ENCODE measurements around the gene APOL5. TPM values are rescaled to one million over a fixed set of nuclear protein-coding genes. Genes with fewer than 3 reads are reported as not detected.
"Not testable (repeated sequence)": the region's sequence is repeated elsewhere in the genome, so short reads cannot be mapped to it uniquely, and the experiment has no call there.

The APOL5 gene
- total RNA-seq, 1 donor from 2014 or later, result not detected

GRCh38 chr22:35687461-35687860 is 30.2 kb upstream of the APOL5 start:
- H3K36me3 Mint-ChIP-seq (ENCODE audit: low read depth), result no peaks in the 10 kb centered on the region
- H3K9me3 Mint-ChIP-seq, result no peaks in the 10 kb centered on the region
- no peak overlapping the region for H3K4me3 Mint-ChIP-seq (ENCODE audit: low read depth)
- peaks cover 5% of the 10 kb centered on the region for H3K27me3 Mint-ChIP-seq (ENCODE audit: low read depth)
- no peaks in the 10 kb centered on the region for H3K4me1 Mint-ChIP-seq (ENCODE audit: low read depth)
- no peak for DNase-seq (ENCODE audit: low spot score)
- intact Hi-C loops (cut with micrococcal nuclease), result no loop called here
- H3K27ac Mint-ChIP-seq, result no peak overlapping the region

- DNase-seq (ENCODE audit: low spot score), result no peak
- H3K4me3 Mint-ChIP-seq (ENCODE audit: low read depth), result no peak overlapping the region
- no peak overlapping the region for H3K27ac Mint-ChIP-seq
- H3K9me3 Mint-ChIP-seq, result no peaks in the 10 kb centered on the region
- H3K27me3 Mint-ChIP-seq (ENCODE audit: low read depth), result no peaks in the 10 kb centered on the region
- H3K4me1 Mint-ChIP-seq (ENCODE audit: low read depth), result no peaks in the 10 kb centered on the region
- intact Hi-C loops (cut with micrococcal nuclease), result no loop called here
- H3K36me3 Mint-ChIP-seq (ENCODE audit: low read depth), result no peaks in the 10 kb centered on the region
Measured at GRCh38 chr22:35688913-35689675, 28.6 kb upstream of the APOL5 start.

GRCh38 chr22:35690001-35690400 is 27.7 kb upstream of the APOL5 start:
- DNase-seq (ENCODE audit: low spot score), result no peak
- no peak overlapping the region for H3K4me3 Mint-ChIP-seq (ENCODE audit: low read depth)
- intact Hi-C loops (cut with micrococcal nuclease), result loop anchor here (5.0 kb wide), 1 partner anchor 43 kb away; the partner anchor contains the start of gene APOL6
- H3K4me1 Mint-ChIP-seq (ENCODE audit: low read depth), result no peaks in the 10 kb centered on the region
- H3K27me3 Mint-ChIP-seq (ENCODE audit: low read depth), result no peaks in the 10 kb centered on the region
- H3K27ac Mint-ChIP-seq, result no peak overlapping the region
- H3K36me3 Mint-ChIP-seq (ENCODE audit: low read depth), result no peaks in the 10 kb centered on the region
- no peaks in the 10 kb centered on the region for H3K9me3 Mint-ChIP-seq

GRCh38 chr22:35695202-35695601 is 22.5 kb upstream of the APOL5 start:
- intact Hi-C loops (cut with micrococcal nuclease), result loop anchor here (5.0 kb wide), 1 partner anchor 68 kb away; no protein-coding TSS in a partner anchor
- DNase-seq (ENCODE audit: low spot score), result no peak
- Mint-ChIP-seq H3K4me1 (ENCODE audit: low read depth) (no peaks in the 10 kb centered on the region), H3K36me3 (ENCODE audit: low read depth) (no peaks in the 10 kb centered on the region), H3K27me3 (ENCODE audit: low read depth) (no peaks in the 10 kb centered on the region), H3K9me3 (no peaks in the 10 kb centered on the region), H3K4me3 (ENCODE audit: low read depth) (no peak overlapping the region), H3K27ac (no peak overlapping the region)

- peak; percentile 57 for DNase-seq (ENCODE audit: low spot score)
- Mint-ChIP-seq H3K4me3 (ENCODE audit: low read depth) (no peak overlapping the region), H3K36me3 (ENCODE audit: low read depth) (no peaks in the 10 kb centered on the region), H3K4me1 (ENCODE audit: low read depth) (no peaks in the 10 kb centered on the region), H3K27me3 (ENCODE audit: low read depth) (no peaks in the 10 kb centered on the region), H3K9me3 (no peaks in the 10 kb centered on the region), H3K27ac (no peak overlapping the region)
- intact Hi-C loops (cut with micrococcal nuclease), result loop anchor here (5.0 kb wide), 1 partner anchor 70 kb away; no protein-coding TSS in a partner anchor
Measured at GRCh38 chr22:35697142-35697541, 20.5 kb upstream of the APOL5 start.

GRCh38 chr22:35699852-35700251 is 17.8 kb upstream of the APOL5 start:
- not testable (repeated sequence) for H3K4me3 Mint-ChIP-seq (ENCODE audit: low read depth); H3K9me3 Mint-ChIP-seq; H3K4me1 Mint-ChIP-seq (ENCODE audit: low read depth); DNase-seq (ENCODE audit: low spot score); H3K27me3 Mint-ChIP-seq (ENCODE audit: low read depth); H3K27ac Mint-ChIP-seq; H3K36me3 Mint-ChIP-seq (ENCODE audit: low read depth)
- intact Hi-C loops (cut with micrococcal nuclease), result loop anchor here (5.0 kb wide), 1 partner anchor 73 kb away; no protein-coding TSS in a partner anchor

- H3K9me3 Mint-ChIP-seq, result no peaks in the 10 kb centered on the region
- H3K27ac Mint-ChIP-seq, result no peak overlapping the region
- no peak overlapping the region for H3K4me3 Mint-ChIP-seq (ENCODE audit: low read depth)
- no peaks in the 10 kb centered on the region for H3K36me3 Mint-ChIP-seq (ENCODE audit: low read depth)
- DNase-seq (ENCODE audit: low spot score), result no peak
- H3K27me3 Mint-ChIP-seq (ENCODE audit: low read depth), result no peaks in the 10 kb centered on the region
- no peaks in the 10 kb centered on the region for H3K4me1 Mint-ChIP-seq (ENCODE audit: low read depth)
- intact Hi-C loops (cut with micrococcal nuclease), result no loop called here
Measured at GRCh38 chr22:35703861-35704584, 13.6 kb upstream of the APOL5 start.

GRCh38 chr22:35705141-35705540 is 12.5 kb upstream of the APOL5 start:
- intact Hi-C loops (cut with micrococcal nuclease), result no loop called here
- Mint-ChIP-seq H3K36me3 (ENCODE audit: low read depth) (no peaks in the 10 kb centered on the region), H3K4me1 (ENCODE audit: low read depth) (no peaks in the 10 kb centered on the region), H3K27ac (no peak overlapping the region), H3K4me3 (ENCODE audit: low read depth) (no peak overlapping the region), H3K9me3 (no peaks in the 10 kb centered on the region), H3K27me3 (ENCODE audit: low read depth) (peaks cover 3% of the 10 kb centered on the region)
- DNase-seq (ENCODE audit: low spot score), result no peak

- intact Hi-C loops (cut with micrococcal nuclease), result no loop called here
- no peaks in the 10 kb centered on the region for H3K36me3 Mint-ChIP-seq (ENCODE audit: low read depth)
- H3K9me3 Mint-ChIP-seq, result peaks cover 4% of the 10 kb centered on the region
- H3K27me3 Mint-ChIP-seq (ENCODE audit: low read depth), result peaks cover 3% of the 10 kb centered on the region
- H3K4me3 Mint-ChIP-seq (ENCODE audit: low read depth), result no peak overlapping the region
- no peak for DNase-seq (ENCODE audit: low spot score)
- H3K27ac Mint-ChIP-seq, result no peak overlapping the region
- no peaks in the 10 kb centered on the region for H3K4me1 Mint-ChIP-seq (ENCODE audit: low read depth)
Measured at GRCh38 chr22:35708453-35708852, 9.2 kb upstream of the APOL5 start.

GRCh38 chr22:35708917-35709316 is 8.8 kb upstream of the APOL5 start:
- H3K36me3 Mint-ChIP-seq (ENCODE audit: low read depth), result no peaks in the 10 kb centered on the region
- H3K4me1 Mint-ChIP-seq (ENCODE audit: low read depth), result no peaks in the 10 kb centered on the region
- intact Hi-C loops (cut with micrococcal nuclease), result no loop called here
- H3K27me3 Mint-ChIP-seq (ENCODE audit: low read depth), result peaks cover 3% of the 10 kb centered on the region
- no peak for DNase-seq (ENCODE audit: low spot score)
- H3K27ac Mint-ChIP-seq, result no peak overlapping the region
- H3K4me3 Mint-ChIP-seq (ENCODE audit: low read depth), result no peak overlapping the region
- H3K9me3 Mint-ChIP-seq, result peaks cover 4% of the 10 kb centered on the region

GRCh38 chr22:35711336-35711735 is 6.3 kb upstream of the APOL5 start:
- H3K36me3 Mint-ChIP-seq (ENCODE audit: low read depth), result no peaks in the 10 kb centered on the region
- no peak for DNase-seq (ENCODE audit: low spot score)
- H3K9me3 Mint-ChIP-seq, result peaks cover 4% of the 10 kb centered on the region
- intact Hi-C loops (cut with micrococcal nuclease), result no loop called here
- H3K4me3 Mint-ChIP-seq (ENCODE audit: low read depth), result no peak overlapping the region
- H3K27ac Mint-ChIP-seq, result no peak overlapping the region
- H3K4me1 Mint-ChIP-seq (ENCODE audit: low read depth), result no peaks in the 10 kb centered on the region
- H3K27me3 Mint-ChIP-seq (ENCODE audit: low read depth), result peaks cover 3% of the 10 kb centered on the region

- H3K9me3 Mint-ChIP-seq, result peaks cover 4% of the 10 kb centered on the region
- H3K36me3 Mint-ChIP-seq (ENCODE audit: low read depth), result no peaks in the 10 kb centered on the region
- no peak overlapping the region for H3K27ac Mint-ChIP-seq
- no peaks in the 10 kb centered on the region for H3K4me1 Mint-ChIP-seq (ENCODE audit: low read depth)
- H3K4me3 Mint-ChIP-seq (ENCODE audit: low read depth), result no peak overlapping the region
- peaks cover 3% of the 10 kb centered on the region for H3K27me3 Mint-ChIP-seq (ENCODE audit: low read depth)
- intact Hi-C loops (cut with micrococcal nuclease), result no loop called here
- DNase-seq (ENCODE audit: low spot score), result no peak
Measured at GRCh38 chr22:35712672-35713071, 5.0 kb upstream of the APOL5 start.

GRCh38 chr22:35719212-35719875 is 1.7 kb downstream of the APOL5 start:
- Mint-ChIP-seq H3K27ac (no peak overlapping the region), H3K4me1 (ENCODE audit: low read depth) (no peaks in the 10 kb centered on the region), H3K4me3 (ENCODE audit: low read depth) (no peak overlapping the region), H3K9me3 (no peaks in the 10 kb centered on the region), H3K36me3 (ENCODE audit: low read depth) (no peaks in the 10 kb centered on the region), H3K27me3 (ENCODE audit: low read depth) (no peaks in the 10 kb centered on the region)
- intact Hi-C loops (cut with micrococcal nuclease), result no loop called here
- DNase-seq (ENCODE audit: low spot score), result no peak
